GM20000 (cell line): ENCODE data around the gene RMRP.

Experiments
- DNase-seq: peaks from one replicate; pipeline ENCODE4 v3.0.0; 2012; ENCODE audit warnings: low spot score
- TF ChIP-seq, protein P1 (sequence below): IDR thresholded peaks from 2 replicates; pipeline ENCODE4 v1.5.1; 2012; ENCODE audit warnings: mild to moderate bottlenecking, control low read depth; ENCODE audit errors: extremely low read depth, missing control alignments

The RMRP gene

DNA sequence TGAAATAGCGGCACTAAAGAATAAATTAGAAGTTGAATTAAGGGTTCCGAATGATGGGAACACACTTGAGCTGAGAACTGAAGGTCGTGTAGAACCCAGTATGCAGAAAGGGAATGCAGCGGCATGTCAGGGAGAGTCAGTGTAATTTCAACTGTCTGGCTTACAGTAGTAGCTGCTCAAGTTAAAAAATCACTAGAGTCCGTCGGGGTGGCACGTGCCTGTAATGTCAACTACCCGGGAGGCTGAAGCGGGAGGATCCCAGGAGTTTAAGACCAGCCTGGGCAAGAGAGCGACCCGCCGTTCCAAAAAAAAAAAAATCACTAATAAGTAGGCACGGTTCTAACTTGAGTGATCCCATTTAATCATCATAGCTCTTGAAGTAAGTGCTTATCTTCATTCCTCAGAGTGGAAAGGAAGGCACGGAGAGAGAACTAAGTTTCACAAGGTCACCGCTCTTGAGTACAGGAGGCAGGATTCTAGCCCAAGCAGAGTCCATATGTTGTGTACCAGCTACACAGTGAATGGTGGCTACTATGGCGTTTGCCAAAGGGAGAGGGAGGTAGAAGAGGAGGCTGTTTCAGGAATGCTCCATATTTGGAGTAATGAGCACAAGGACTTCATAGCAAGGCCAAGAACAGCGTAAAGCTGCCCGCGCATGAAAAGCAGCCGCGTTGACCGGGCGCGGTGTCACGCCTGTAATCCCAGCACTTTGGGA, 831 bp downstream of the RMRP start:
- TF ChIP-seq, protein P1, sequence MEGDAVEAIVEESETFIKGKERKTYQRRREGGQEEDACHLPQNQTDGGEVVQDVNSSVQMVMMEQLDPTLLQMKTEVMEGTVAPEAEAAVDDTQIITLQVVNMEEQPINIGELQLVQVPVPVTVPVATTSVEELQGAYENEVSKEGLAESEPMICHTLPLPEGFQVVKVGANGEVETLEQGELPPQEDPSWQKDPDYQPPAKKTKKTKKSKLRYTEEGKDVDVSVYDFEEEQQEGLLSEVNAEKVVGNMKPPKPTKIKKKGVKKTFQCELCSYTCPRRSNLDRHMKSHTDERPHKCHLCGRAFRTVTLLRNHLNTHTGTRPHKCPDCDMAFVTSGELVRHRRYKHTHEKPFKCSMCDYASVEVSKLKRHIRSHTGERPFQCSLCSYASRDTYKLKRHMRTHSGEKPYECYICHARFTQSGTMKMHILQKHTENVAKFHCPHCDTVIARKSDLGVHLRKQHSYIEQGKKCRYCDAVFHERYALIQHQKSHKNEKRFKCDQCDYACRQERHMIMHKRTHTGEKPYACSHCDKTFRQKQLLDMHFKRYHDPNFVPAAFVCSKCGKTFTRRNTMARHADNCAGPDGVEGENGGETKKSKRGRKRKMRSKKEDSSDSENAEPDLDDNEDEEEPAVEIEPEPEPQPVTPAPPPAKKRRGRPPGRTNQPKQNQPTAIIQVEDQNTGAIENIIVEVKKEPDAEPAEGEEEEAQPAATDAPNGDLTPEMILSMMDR = no peak
- DNase-seq = no peak

DNA sequence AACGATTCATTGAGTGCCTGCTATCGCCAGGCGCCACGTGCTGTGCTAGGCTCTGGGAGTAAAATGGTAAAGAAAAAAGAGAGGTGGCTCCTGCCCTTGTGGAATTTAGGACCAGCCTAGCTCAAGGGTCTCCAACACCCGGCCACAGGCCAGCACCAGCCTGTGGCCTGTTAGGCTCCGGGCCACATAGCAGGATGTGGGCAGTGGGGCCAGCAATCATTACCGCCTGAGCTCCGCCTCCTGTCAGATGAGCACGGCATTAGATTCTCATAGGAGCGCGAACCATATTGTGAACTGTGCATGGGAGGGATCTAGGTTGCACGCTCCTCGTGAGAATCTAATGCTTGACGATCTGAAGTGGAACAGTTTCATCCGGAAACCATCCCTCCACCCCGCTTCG, 1.5 kb downstream of the RMRP start:
- no peak for DNase-seq
- TF ChIP-seq, protein P1 = no peak

DNA sequence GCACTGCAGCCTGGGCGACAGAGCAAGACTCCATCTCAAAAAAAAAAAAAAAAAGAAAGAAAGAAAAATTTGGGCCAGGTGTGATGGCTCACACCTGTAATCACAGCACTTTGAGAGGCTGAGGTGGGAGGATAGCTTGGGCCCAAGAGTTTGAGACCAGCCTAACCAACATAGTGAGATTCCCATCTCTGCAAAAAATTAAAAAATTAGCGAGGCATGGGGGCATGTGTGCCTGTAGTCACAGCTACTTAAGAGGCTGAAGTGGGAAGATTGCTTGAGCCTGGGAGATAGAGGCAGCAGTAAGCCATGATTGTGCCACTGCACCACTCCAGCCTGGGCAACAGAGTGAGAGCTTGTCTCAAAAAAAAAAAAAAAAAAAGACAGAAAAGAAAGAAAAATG, 4.2 kb downstream of the RMRP start:
- TF ChIP-seq, protein P1 = no peak
- no peak for DNase-seq

DNA sequence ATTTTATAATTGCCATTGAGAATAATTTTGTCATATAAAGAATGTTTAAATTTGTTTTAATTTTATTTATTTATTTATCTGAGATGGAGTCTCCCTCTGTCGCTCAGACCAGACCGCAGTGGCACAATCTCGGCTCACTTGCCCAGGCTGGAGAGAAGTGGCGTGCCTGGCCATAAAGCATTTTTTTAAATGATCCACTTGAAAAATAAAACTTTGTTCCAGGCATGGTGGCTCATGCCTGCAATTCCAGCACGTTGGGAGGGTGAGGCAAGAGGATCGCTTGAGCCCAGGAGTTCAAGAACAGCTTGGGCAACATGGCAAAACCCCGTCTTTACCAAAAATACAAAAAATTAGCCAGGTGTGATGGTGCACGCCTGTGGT, 5.0 kb downstream of the RMRP start:
- DNase-seq = no peak
- TF ChIP-seq, protein P1 = no peak

DNA sequence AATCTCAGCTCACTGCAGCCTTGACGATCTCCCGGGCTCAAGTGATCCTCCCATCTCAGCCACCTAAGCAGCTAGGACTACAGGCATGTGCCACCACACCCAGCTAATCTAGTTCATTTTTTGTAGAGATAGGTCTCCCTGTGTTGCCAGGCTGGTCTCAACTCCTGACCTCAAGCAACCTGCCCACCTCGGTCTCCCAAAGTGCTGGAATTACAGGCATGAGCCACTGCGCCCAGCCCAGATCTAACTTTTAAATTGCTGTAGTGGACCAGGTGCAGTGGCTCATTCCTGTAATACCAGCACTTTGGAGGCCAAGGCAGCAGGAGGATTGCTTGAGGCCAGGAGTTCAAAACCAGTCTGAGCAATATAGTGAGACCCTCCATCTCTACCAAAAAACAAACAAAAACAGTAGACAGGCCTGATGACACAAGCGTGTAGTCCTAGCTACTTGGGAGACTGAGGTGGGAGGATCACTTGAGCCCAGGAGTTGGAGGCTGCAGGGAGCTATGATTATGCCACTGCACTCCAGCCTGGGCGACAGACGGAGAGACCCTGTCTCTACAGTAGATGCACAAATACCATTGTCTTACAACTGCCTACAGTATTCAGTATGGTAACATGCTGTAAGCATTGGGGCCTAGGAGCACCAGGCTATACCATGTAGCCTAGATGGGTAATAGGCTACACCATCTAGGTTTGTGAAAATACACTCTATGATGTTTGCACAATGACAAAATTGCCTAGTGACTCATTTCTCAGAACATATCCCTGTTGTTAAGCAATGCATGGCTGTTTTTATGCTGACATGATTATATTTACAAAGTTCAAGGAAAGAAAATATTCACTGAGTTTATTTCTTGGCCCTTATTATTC, 5.6 kb downstream of the RMRP start:
- DNase-seq = no peak

DNA sequence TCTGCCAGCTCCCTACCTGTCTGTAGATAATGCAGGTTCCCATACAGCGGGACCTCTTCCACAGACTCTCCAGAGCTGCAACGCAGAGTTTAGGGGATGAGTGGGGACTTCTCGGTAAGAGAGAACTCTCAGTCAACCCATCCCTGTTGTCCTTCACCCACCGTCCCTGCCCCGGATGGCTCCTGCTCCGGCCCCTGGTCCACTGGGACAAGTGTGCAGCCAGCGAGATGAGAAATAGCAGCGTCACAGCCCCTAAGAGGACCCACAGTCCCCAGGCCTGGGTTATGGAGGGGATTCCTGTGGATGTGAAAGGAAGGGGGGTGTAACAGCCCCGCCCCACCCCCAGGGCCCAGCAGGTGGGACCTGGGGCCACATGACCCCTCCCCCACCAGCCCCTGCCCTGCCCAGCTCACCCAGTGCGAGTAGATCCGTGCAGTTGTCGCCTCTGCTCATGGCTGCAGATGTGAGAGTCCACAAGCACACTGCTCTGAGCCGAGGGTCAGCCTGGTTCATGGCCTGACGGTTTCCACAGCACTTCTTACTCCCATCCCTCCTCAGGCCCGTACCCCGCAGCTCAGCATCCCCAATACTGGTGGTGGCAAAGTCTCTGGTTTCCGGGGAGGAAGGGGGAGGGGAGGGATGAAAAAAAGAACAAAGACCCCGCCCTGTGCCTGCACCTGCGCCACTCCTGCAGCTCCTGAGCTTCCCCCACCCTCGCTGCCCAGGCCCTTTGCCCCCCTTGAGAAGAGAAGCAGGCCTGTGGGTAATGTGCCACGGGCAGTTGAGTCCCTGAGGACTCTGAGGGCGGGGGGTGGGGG, 7.3 kb downstream of the RMRP start, which contains the start of gene SIT1:
TSS of gene SIT1 (minus strand) at position 591 of the 818 bp plus-strand sequence. CDS start at position 513, 78 bp downstream.
- TF ChIP-seq, protein P1 = no peak
- DNase-seq = peak; percentile 65

More for the DNA sequence above, 5.6 kb downstream of the RMRP start:
- TF ChIP-seq, protein P1 = no peak
